Left ventricle myocardium inferior (tissue), 1 donor: ENCODE data around the gene PRKCB. TPM values are rescaled to one million over a fixed set of nuclear protein-coding genes. Genes with fewer than 3 reads are reported as not detected.

Experiments
- DNase-seq: peaks from one replicate; pipeline ENCODE4 v3.0.0-alpha.2; 2020
- H3K27ac ChIP-seq: fragments of 200-600 bp; replicated peaks from 2 replicates; pipeline ENCODE4 v1.8.0; 2021
- H3K27me3 ChIP-seq: fragments of 200-600 bp; 2 replicates; pipeline ENCODE4 v1.8.0; 2021; ENCODE audit warnings: low read depth
- H3K36me3 ChIP-seq: fragments of 200-600 bp; 2 replicates; pipeline ENCODE4 v1.8.0; 2021
- H3K4me1 ChIP-seq: fragments of 200-600 bp; 2 replicates; pipeline ENCODE4 v1.8.0; 2021
- H3K4me3 ChIP-seq: fragments of 200-600 bp; 2 replicates; pipeline ENCODE4 v1.8.0; 2021; ENCODE audit warnings: mild to moderate bottlenecking, moderate library complexity
- H3K9me3 ChIP-seq: fragments of 200-600 bp; replicated peaks from 2 replicates; pipeline ENCODE4 v1.8.0; 2021
- CTCF ChIP-seq: fragments of 200-600 bp; IDR thresholded peaks from 2 replicates; pipeline ENCODE4 v1.8.0; 2021; ENCODE audit warnings: antibody characterized with exemption, mild to moderate bottlenecking, borderline replicate concordance
- intact Hi-C: fragments of 100-400 bp; cut with micrococcal nuclease; formaldehyde crosslinking; loops from one replicate; pipeline ENCODE4 v1.11.0; 2022
- total RNA-seq: library from RNA; stranded (reverse); fragmentation: NEBNext Ultra II Directional; extraction: Animal tissue kit (Norgen Biotek cat#: 25700); gene quantifications from one replicate; pipeline ENCODE4 v1.2.1, GENCODE V29; 2021
- donor health status: DM: no; HTN: yes; CAD: no; lungs with severe emphysema.

PRKCB gene
- total RNA-seq, 1 donor from 2014 or later: 1.6 TPM

GRCh38 chr16:23957287-23957686, 121.5 kb downstream of the PRKCB start:
- TF ChIP-seq CTCF: no peak

DNA sequence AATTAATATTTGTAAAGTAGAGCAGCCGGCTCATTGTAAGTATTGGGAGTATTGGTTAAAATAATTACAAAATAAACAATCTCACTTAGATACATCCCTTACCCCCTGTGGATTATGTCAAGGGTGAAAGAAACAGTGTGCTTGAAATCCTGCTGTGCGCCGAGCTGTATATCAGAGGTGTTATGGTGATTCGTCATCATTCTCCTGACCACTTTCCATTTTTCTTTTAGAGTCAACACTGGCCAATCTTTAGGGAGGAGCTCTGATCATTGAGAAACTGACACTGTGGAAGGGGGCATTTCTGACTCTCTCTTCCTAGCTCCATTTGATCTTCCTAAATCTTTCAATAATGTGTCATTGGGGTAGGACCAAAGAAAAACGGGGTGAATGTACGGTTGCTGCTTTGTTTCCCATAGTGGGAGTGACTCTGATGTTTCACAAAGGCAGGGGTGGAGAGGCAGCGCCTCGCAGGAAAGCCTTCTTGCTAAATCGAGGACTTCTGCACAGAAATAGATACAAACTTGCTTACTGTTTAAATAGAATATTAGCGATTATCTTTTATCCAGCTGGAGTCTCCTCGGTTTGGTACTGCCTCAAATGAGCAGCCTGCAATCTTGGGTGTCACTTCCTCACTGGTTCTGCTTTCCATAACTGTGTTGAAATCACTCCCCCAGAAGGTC, 123.4 kb downstream of the PRKCB start:
- Histone ChIP-seq H3K27ac (no peak overlapping the region), H3K4me1 (no peaks in the 10 kb centered on the region), H3K9me3 (no peaks in the 10 kb centered on the region), H3K27me3 (peaks cover 45% of the 10 kb centered on the region), H3K4me3 (no peak overlapping the region), H3K36me3 (no peaks in the 10 kb centered on the region)
- DNase-seq: no peak
- intact Hi-C loops: no loop called here
- TF ChIP-seq CTCF: no peak

More at GRCh38 chr16:23957287-23957686, 121.5 kb downstream of the PRKCB start:
- Histone ChIP-seq H3K4me1 (no peaks in the 10 kb centered on the region), H3K27me3 (peaks cover 64% of the 10 kb centered on the region), H3K9me3 (no peaks in the 10 kb centered on the region), H3K27ac (no peak overlapping the region), H3K36me3 (no peaks in the 10 kb centered on the region), H3K4me3 (no peak overlapping the region)
- intact Hi-C loops: no loop called here
- no peak for DNase-seq

DNA sequence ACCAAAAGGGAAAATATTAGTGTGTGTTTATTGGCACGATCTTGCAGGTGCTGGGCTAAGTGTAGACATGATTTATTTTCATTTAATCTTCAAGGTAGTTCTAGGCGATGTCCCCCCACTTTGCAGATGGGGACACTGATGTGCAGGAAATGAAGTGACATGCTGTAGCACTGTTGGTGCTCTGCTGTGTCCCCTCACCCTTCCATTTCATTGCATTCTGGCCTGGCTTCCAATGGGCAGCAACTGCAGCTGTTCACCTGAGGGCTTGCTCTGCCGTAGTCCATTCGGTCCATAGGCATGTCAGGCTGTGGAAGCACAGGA, 123.9 kb downstream of the PRKCB start:
- TF ChIP-seq CTCF: no peak
- H3K27ac ChIP-seq: no peak overlapping the region
- no peak overlapping the region for H3K4me3 ChIP-seq
- DNase-seq: no peak
- no peaks in the 10 kb centered on the region for H3K9me3 ChIP-seq
- intact Hi-C loops: no loop called here
- H3K4me1 ChIP-seq: no peaks in the 10 kb centered on the region
- peaks cover 40% of the 10 kb centered on the region for H3K27me3 ChIP-seq
- no peaks in the 10 kb centered on the region for H3K36me3 ChIP-seq

- Histone ChIP-seq H3K27me3 (peaks cover 39% of the 10 kb centered on the region), H3K4me1 (no peaks in the 10 kb centered on the region), H3K9me3 (no peaks in the 10 kb centered on the region), H3K4me3 (no peak overlapping the region), H3K36me3 (no peaks in the 10 kb centered on the region), H3K27ac (no peak overlapping the region)
- no peak for DNase-seq
- no peak for TF ChIP-seq CTCF
- intact Hi-C loops: no loop called here
Observed at GRCh38 chr16:23960081-23960885, 124.5 kb downstream of the PRKCB start.

DNA sequence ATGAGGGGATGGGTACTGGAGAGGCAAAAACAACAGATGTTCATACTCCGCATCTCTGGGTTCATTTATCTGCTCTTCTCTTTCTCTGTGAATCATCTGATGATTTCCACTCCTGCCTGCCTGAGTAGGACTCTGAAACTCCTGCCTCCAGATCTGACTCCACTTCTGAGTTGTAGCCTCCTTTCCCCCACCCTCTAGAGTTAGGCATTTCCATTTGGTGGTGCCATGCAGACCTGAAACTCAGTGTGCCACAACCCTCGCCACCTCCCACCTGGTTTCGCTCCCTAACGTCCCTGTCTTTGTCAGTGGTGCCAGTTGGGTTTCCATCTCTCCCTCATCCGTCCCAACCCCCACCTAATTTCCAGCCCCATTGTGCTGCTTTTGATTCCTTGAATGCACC, 126.2 kb downstream of the PRKCB start:
- no peaks in the 10 kb centered on the region for H3K9me3 ChIP-seq
- TF ChIP-seq CTCF: no peak
- no peak overlapping the region for H3K4me3 ChIP-seq
- H3K27me3 ChIP-seq: peaks cover 45% of the 10 kb centered on the region
- intact Hi-C loops: no loop called here
- H3K27ac ChIP-seq: no peak overlapping the region
- no peak for DNase-seq
- H3K4me1 ChIP-seq: no peaks in the 10 kb centered on the region
- H3K36me3 ChIP-seq: no peaks in the 10 kb centered on the region
